NCI-H345 treated with DMSO at 0.1 percent for 48 hours (cell line): ENCODE results near the gene RRP7A.
"Not testable (repeated sequence)": the region's sequence is repeated elsewhere in the genome, so short reads cannot be mapped to it uniquely, and the experiment has no call there.

Experiments
- DNase-seq: peaks from one replicate; lab custom pipeline; 2025; ENCODE audit not compliant: unreplicated experiment; lab: John Stamatoyannopoulos, UW

RRP7A gene

GRCh38 chr22:42536166-42536565 is 16.6 kb upstream of the RRP7A start:
- DNase-seq: no peak

DNA sequence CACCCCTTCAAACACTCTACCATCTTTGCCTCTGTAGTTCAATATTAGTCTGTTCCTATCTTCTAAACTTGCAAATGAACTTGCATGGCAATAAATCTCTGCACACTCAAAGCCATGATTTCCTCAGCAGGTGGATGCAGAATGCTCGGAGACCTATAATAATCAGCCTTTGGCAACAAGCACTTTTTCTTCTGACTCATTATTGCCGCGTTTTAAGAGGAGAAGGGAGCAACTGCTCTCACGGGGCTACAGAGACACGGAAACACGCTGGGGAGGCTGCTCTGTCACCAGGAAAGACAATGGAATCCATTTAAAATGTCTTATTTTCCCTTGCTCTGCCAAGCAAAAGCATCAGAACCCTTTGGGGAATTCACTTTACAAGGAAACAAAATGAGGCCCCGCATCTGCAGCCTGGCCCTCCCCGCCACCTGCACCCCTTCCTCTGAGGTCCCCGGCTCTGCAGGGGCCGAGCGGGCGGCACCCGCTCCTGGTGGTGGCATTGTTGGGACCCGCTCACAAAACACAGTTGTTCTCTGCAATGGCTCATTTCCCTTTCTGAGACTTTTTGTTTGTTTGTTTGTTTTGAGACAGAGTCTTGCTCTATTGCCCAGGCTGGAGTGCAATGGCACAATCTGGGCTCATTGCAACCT is 15.6 kb upstream of the RRP7A start:
- not testable (repeated sequence) for DNase-seq

- DNase-seq: no peak
Observed at GRCh38 chr22:42533638-42533977, 14.0 kb upstream of the RRP7A start.

DNA sequence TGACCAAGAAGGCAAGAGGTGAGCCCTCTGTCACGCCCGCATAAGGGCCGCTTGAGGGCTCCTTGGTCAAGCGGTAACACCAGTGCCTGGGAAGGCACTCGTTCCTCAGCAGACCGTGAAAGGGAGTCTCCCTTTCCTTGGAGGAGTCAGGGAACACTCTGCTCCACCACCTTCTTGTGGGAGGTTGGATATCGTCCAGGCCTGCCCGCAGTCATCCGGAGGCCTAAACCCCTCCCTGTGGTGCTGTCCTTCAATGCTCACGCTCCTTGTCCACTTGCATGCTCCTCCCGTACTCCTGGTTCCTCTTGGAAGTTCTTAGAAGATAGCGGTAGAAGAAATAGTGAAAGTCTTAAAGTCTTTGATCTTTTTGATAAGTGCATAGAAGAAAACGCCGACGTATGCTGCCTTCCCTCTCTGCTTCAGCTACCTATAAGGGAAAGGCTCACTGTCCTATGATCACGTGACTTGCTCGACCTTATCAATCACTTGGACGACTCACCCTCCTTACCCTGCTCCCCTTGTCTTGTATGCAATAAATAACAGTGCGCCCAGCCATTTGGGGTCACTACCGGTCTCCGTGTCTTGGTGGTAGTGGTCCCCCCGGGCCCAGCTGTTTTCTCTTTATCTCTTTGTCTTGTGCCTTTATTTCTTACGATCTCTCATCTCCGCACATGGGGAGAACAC is 11.9 kb upstream of the RRP7A start:
- not testable (repeated sequence) for DNase-seq

GRCh38 chr22:42529435-42529834 is 9.8 kb upstream of the RRP7A start:
- DNase-seq: not testable (repeated sequence)

DNA sequence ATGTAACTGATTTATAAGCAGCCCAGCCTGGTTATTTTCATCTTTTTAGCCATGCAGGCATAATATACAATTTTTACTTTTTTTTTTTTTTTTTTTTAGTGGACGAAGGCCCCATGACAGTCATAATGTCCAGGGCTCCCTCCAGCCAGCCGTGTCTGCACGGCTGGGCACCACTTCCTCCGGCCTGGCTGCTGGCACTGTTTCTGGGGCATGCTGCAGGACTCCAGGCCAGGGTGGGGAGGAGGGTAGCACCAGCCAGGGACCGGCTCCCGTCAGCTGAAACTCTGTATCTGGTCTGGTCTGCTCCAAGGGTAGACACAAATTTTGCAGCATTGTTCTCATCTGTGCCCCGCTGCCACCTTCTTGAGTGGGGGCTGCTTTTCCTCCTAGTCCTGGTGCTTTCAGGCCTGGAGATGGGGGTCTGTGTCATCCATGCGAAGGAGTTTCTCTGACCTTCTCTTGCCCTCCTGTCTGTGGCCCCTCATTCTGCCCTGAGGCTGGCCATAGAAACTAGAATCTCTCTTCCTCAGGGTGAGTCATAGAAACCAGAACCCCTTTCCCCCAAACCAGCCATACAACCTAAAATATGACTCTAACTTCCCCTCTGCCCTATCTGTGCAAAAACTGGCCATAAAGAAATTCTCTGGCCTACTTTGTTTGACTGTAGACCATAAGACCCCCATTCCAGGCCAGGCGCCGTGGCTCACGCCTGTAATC is 9.2 kb upstream of the RRP7A start:
- DNase-seq: no peak

GRCh38 chr22:42522546-42522945 is 3.0 kb upstream of the RRP7A start:
- no peak for DNase-seq

DNA sequence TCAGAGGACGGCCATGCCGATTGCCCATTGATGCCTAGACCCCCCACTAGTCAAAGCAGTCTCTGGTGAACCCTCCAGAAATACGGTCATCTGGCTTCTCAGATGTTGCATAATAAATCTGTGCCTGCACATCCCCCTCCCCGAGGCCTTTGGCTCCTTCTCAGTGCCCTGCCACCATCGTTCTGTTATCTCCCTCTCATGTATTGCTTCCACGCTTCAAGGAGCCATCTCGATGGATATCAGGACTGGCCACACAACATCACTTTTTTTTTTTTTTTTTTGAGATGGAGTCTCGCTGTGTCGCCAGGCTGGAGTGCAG is 1.6 kb upstream of the RRP7A start:
- DNase-seq: no peak

DNA sequence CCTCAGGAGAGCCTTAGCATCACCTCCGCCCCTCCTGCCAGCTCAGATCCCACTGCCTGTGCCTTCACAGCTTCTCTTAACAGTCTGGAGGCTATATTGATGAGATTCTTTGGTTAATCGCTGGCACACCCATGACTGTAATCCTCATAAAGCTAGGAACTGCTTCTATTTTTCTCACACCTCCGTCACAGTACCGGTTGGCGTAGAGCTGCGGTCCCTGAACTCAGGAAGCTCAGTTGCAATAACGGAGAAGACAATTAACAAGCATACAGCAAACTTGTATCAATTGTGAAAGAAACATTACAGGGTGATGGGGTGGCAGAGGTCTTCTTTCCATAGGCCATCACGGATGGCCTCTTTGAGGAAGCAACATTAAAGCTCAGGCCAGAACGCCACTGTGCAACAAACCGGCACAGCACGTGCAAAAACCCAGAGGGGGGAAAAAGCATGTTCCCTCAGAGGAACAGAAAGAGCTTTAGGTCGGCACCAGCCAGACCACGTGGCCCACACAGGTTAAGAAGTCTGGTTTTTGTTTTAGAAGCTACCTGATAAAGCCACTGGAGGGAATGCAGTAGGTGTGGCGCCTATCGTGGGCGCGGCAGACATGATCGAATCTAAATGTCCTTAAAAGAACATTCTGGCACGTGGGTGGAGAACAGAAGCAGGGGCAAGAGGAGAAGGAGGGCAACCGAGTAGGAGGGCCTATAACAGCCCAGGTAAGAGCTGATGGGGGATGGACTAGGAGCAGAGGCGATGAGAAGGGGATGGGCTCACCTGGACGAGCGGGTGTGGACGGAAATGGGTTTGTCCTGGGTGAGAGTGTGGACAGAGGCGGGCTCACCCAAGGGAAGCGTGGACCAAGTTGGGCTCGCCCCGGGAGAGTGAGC is 715 bp downstream of the RRP7A start:
- DNase-seq: not testable (repeated sequence)

DNA sequence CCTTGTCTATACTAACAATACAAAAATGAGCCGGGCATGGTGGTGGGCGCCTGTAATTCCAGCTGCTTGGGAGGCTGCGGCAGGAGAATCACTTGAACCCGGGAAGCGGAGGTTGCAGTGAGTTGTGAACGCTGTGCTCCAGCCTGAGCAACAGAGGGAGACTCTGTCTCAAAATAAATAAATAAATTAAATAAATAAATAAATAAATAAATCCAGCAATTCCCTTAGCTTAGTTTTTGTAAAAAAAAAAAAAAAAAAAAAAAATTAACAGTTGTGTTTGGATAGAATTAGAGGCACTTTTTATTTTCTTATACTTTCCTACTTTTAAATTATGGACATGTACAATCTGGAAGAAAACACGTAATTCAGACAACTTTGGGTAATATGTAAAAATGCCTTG is 2.5 kb downstream of the RRP7A start:
- not testable (repeated sequence) for DNase-seq

GRCh38 chr22:42515896-42516295 is 3.7 kb downstream of the RRP7A start:
- DNase-seq: no peak

GRCh38 chr22:42515304-42515703 is 4.3 kb downstream of the RRP7A start:
- DNase-seq: not testable (repeated sequence)

DNA sequence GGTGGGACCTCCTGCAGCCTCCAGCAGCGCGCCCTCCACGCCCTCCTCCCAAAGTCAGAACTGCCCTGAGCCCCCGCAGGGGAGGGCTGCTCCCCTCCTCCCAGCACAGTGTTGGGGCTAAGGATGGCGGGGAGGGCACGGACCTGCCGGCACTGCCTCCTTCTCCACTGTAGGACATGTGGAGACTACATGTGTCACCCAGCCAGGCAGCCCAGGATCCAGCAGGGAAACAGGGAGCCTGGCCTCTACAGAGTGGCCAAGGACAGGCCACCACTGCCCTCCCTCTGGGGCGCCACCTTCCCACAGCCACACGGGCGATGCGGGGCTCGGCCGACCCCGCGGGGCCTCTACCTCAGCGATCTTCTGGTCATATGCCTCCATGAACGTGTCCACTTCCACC is 5.3 kb downstream of the RRP7A start:
- not testable (repeated sequence) for DNase-seq

DNA sequence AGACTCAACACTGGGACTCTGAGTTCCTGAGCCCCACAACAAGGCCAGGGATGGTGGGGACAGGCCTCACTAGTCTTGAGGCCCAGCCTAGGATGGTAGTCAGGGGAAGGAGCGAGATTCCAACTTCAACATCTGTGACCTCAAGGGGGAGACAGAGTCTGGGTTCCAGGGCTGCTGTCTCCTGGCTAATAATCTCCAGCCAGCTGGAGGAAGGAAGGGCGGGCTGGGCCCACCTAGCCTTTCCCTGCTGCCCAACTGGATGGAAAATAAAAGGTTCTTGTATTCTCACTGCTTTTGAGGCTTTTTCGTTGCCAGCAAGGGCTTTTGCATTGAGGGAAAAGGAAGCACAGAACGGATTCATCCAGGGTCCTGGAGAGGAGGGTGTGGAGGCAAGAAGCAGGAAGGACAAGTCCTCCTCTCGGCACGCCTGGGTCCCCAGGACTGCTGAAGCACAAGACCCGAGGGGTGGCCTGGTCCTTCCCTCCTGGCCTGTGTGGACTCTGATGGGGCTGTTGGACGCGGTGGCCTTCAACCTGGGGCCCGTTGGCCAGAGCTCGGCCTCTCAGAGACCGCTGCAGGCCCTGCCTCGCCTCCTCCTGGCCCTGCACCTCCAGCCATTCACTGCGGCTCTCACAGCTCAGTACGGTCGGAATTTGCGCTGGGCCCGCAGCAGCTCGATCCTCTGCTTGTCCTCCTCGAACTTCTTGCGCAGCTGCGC is 7.2 kb downstream of the RRP7A start:
- not testable (repeated sequence) for DNase-seq

GRCh38 chr22:42511401-42511891 is 8.2 kb downstream of the RRP7A start:
- DNase-seq: no peak

DNA sequence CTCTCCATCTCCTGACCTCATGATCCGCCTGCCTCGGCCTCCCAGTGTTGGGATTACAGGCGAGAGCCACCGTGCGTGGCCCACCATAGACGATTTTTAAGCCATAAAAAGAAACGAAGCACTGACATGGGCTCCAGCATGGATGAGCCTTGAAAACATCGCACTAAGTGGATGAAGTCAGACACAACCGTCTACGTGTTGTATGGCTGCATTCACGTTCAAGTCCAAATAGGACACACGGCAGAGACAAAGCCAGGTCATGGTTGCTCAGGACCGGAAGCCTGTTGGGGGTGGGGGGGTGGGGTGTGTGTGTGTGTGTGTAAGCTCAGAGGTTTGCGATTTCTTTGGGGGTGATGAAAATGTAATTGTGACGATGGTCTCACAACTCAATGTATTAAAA is 10.0 kb downstream of the RRP7A start:
- DNase-seq: no peak

- DNase-seq: not testable (repeated sequence)
Observed at GRCh38 chr22:42508975-42509364, 10.6 kb downstream of the RRP7A start.

DNA sequence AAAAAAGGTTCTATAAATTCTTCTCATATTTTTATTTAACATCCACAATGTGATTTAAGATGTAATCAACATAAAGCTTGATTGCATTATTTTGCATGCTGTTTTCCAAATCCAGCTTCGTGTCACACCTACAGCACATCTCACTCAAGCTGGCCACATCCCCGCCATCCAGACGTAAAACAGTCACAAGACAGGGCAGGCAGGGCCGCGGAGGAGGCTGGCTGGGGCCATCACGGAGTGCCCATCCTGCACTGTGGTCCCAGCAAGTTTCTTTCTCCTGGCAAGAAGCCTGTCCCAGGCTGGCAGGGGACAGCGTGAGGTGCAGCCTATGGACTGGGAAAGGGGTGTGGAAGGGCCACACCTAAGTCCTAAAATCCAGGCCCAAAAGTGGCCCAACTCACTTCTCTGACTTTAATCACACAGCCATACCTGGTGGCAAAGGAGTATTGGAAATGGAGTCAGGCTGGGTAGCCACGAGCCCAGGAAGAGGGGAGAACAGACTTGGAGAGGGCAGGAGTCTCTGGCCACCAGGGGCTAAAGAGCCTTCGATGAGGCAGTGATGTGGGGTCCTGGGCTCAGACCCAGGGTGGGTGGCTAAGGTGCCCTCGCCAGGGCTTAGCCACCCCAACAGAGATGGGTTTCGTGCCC is 11.1 kb downstream of the RRP7A start:
- not testable (repeated sequence) for DNase-seq

- DNase-seq: no peak
Observed at GRCh38 chr22:42500836-42501179, 18.8 kb downstream of the RRP7A start.

GRCh38 chr22:42500161-42500835 is 19.3 kb downstream of the RRP7A start:
- DNase-seq: no peak
